Temporal lobe (tissue), 2 donors: ENCODE results near the gene STX1B. TPM values are rescaled to one million over a fixed set of nuclear protein-coding genes. Genes with fewer than 3 reads are reported as not detected.

Experiments
- small RNA-seq: library from RNA; depleted of rRNA; stranded (forward); fragments of <200 nt; gene quantifications from one replicate; pipeline ENCODE3, GENCODE V24; 2014; ENCODE audit warnings: low replicate concordance
- total RNA-seq: library from RNA; depleted of rRNA; stranded (reverse); fragments of >200 nt; gene quantifications from one replicate; pipeline ENCODE4 v1.2.3, GENCODE V29; 2014

The STX1B gene
- total RNA-seq, 1 donor from 2014 or later: 21.6 TPM

Small RNAs within 50 kb of the gene (small RNA-seq; reads per million reads assigned to genes)
- not detected for gene AC135048.1

Other genes with a start within 250 kb of the STX1B start
- 1.7 TPM for gene CFAP119, start 248.6 kb downstream of the STX1B start, total RNA-seq
- 64.4 TPM for gene RNF40, start 248.3 kb downstream of the STX1B start, total RNA-seq
- 12.3 TPM for gene ZNF629, start 223.4 kb downstream of the STX1B start, total RNA-seq
- 27.0 TPM for gene BCL7C, start 116.6 kb downstream of the STX1B start, total RNA-seq
- under 0.01 TPM for gene CTF1, start 114.0 kb downstream of the STX1B start, total RNA-seq
- 42.3 TPM for gene FBXL19, start 87.1 kb downstream of the STX1B start, total RNA-seq
- gene ORAI3, start 61.6 kb downstream of the STX1B start, total RNA-seq: 2.7 TPM
- 3.4 TPM for gene SETD1A, start 52.9 kb downstream of the STX1B start, total RNA-seq
- gene HSD3B7, start 25.4 kb downstream of the STX1B start, total RNA-seq: 0.74 TPM
- 14.0 TPM for gene STX4, start 22.9 kb upstream of the STX1B start, total RNA-seq
- gene ZNF668, start 63.6 kb upstream of the STX1B start, total RNA-seq: 4.4 TPM
- gene ZNF646, start 63.8 kb upstream of the STX1B start, total RNA-seq: 12.3 TPM
- gene PRSS53, start 78.3 kb upstream of the STX1B start, total RNA-seq: 1.5 TPM
- 25.3 TPM for gene VKORC1, start 84.2 kb upstream of the STX1B start, total RNA-seq
- 11.1 TPM for gene BCKDK, start 97.7 kb upstream of the STX1B start, total RNA-seq
- 25.6 TPM for gene KAT8, start 107.0 kb upstream of the STX1B start, total RNA-seq
- not detected for gene PRSS8, start 125.1 kb upstream of the STX1B start, total RNA-seq
- 0.49 TPM for gene PRSS36, start 139.4 kb upstream of the STX1B start, total RNA-seq
- gene FUS, start 169.5 kb upstream of the STX1B start, total RNA-seq: 70.1 TPM
- 3.2 TPM for gene PYCARD, start 192.1 kb upstream of the STX1B start, total RNA-seq
- 0.49 TPM for gene TRIM72, start 203.5 kb upstream of the STX1B start, total RNA-seq
- 0.49 TPM for gene PYDC1, start 206.5 kb upstream of the STX1B start, total RNA-seq
- 2.0 TPM for gene ITGAM, start 249.3 kb upstream of the STX1B start, total RNA-seq